Measurements from ENCODE around the gene EML6.

The EML6 gene

GRCh38 chr2:54797307-54797706 lies 73.8 kb downstream of the EML6 start:
- Mint-ChIP-seq H3K27ac (no peak overlapping the region), H3K27me3 (ENCODE audit: low read depth, poor library complexity) (peaks cover 9% of the 10 kb centered on the region), H3K4me3 (no peak overlapping the region), H3K9me3 (no peaks in the 10 kb centered on the region), H3K36me3 (ENCODE audit: low read depth) (no peaks in the 10 kb centered on the region), H3K4me1 (no peaks in the 10 kb centered on the region)
- TF ChIP-seq CTCF (IDR thresholded peaks at IDR 0.05), result no peak
- no peak for DNase-seq

- Mint-ChIP-seq H3K4me3 (no peak overlapping the region), H3K27ac (no peak overlapping the region), H3K36me3 (ENCODE audit: low read depth) (no peaks in the 10 kb centered on the region), H3K27me3 (ENCODE audit: low read depth, poor library complexity) (peaks cover 11% of the 10 kb centered on the region), H3K9me3 (peaks cover 11% of the 10 kb centered on the region), H3K4me1 (no peaks in the 10 kb centered on the region)
- no peak for TF ChIP-seq CTCF (IDR thresholded peaks at IDR 0.05)
- DNase-seq, result no peak
Observed at GRCh38 chr2:54801352-54801751, 77.9 kb downstream of the EML6 start.

- Mint-ChIP-seq H3K27me3 (ENCODE audit: low read depth, poor library complexity) (peaks cover 5% of the 10 kb centered on the region), H3K27ac (no peak overlapping the region), H3K4me3 (no peak overlapping the region), H3K9me3 (peaks cover 14% of the 10 kb centered on the region), H3K36me3 (ENCODE audit: low read depth) (no peaks in the 10 kb centered on the region), H3K4me1 (no peaks in the 10 kb centered on the region)
- no peak for TF ChIP-seq CTCF (IDR thresholded peaks at IDR 0.05)
- DNase-seq, result no peak
Observed at GRCh38 chr2:54803783-54804751, 80.6 kb downstream of the EML6 start.

GRCh38 chr2:54805255-54805654 lies 81.8 kb downstream of the EML6 start:
- Mint-ChIP-seq H3K9me3 (peaks cover 14% of the 10 kb centered on the region), H3K4me1 (no peaks in the 10 kb centered on the region), H3K4me3 (no peak overlapping the region), H3K27me3 (ENCODE audit: low read depth, poor library complexity) (peaks cover 10% of the 10 kb centered on the region), H3K27ac (no peak overlapping the region), H3K36me3 (ENCODE audit: low read depth) (no peaks in the 10 kb centered on the region)
- DNase-seq, result no peak
- no peak for TF ChIP-seq CTCF (IDR thresholded peaks at IDR 0.05)

GRCh38 chr2:54806975-54807374 lies 83.5 kb downstream of the EML6 start:
- TF ChIP-seq CTCF (IDR thresholded peaks at IDR 0.05), result no peak
- H3K4me3 Mint-ChIP-seq, result no peak overlapping the region
- H3K9me3 Mint-ChIP-seq, result peaks cover 14% of the 10 kb centered on the region
- H3K27me3 Mint-ChIP-seq (ENCODE audit: low read depth, poor library complexity), result peaks cover 10% of the 10 kb centered on the region
- no peak for DNase-seq
- no peaks in the 10 kb centered on the region for H3K36me3 Mint-ChIP-seq (ENCODE audit: low read depth)
- no peaks in the 10 kb centered on the region for H3K4me1 Mint-ChIP-seq
- H3K27ac Mint-ChIP-seq, result no peak overlapping the region

- Mint-ChIP-seq H3K4me1 (no peaks in the 10 kb centered on the region), H3K36me3 (ENCODE audit: low read depth) (no peaks in the 10 kb centered on the region), H3K27me3 (ENCODE audit: low read depth, poor library complexity) (peaks cover 4% of the 10 kb centered on the region), H3K9me3 (peaks cover 14% of the 10 kb centered on the region), H3K27ac (no peak overlapping the region), H3K4me3 (no peak overlapping the region)
- no peak for TF ChIP-seq CTCF (IDR thresholded peaks at IDR 0.05)
- no peak for DNase-seq
Observed at GRCh38 chr2:54808661-54809060, 85.2 kb downstream of the EML6 start.

Data from nephron progenitor cell (in vitro differentiated cells).